Adrenal gland (tissue), 5 donors: ENCODE measurements around the gene MAP1LC3C.

ENCODE experiments used
- POLR2A ChIP-seq, 2 donors: fragments of 450-650 bp; IDR thresholded peaks; one replicate each; pipeline ENCODE4 v1.6.1; 2017; ENCODE audit warnings: antibody characterized with exemption in 2 of 2, mild to moderate bottlenecking in 2 of 2, moderate library complexity in 1 of 2
- TF ChIP-seq, protein P1 (sequence below), 6 experiments: fragments of 450-650 bp in 4 of 6; fragments of 200-600 bp in 2 of 6; sonication (generic) in 1 of 6; IDR thresholded peaks; 1 replicate in 5 of 6; 2 replicates in 1 of 6; pipeline versions ENCODE4 v1.5.1 to v1.8.0; 2016 to 2021; ENCODE audit warnings: antibody characterized with exemption in 6 of 6, mild to moderate bottlenecking in 2 of 6, moderate library complexity in 1 of 6
- donor health status: DM: no; HTN: no; CAD: no.

DNA sequence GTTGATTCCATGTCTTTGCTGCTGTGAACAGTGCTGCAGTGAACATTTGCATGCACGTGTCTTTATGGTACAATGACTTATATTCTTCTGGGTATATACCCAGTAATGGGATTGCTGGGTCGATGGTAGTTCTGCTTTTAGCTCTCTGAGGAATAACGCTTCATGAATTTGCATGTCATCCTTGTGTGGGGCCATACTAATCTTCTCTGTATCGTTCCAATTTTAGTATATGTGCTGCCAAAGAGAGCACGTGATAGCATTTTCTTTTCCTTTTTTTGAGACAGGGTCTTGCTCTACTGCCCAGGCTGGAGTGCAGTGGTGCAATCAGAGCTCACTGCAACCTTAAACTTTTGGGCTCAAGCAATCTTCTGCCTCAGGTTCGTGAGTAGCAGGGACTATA lies 24.9 kb upstream of the MAP1LC3C start:
- TF ChIP-seq POLR2A (IDR thresholded peaks at IDR 0.05), result no peak
- TF ChIP-seq, protein P1, sequence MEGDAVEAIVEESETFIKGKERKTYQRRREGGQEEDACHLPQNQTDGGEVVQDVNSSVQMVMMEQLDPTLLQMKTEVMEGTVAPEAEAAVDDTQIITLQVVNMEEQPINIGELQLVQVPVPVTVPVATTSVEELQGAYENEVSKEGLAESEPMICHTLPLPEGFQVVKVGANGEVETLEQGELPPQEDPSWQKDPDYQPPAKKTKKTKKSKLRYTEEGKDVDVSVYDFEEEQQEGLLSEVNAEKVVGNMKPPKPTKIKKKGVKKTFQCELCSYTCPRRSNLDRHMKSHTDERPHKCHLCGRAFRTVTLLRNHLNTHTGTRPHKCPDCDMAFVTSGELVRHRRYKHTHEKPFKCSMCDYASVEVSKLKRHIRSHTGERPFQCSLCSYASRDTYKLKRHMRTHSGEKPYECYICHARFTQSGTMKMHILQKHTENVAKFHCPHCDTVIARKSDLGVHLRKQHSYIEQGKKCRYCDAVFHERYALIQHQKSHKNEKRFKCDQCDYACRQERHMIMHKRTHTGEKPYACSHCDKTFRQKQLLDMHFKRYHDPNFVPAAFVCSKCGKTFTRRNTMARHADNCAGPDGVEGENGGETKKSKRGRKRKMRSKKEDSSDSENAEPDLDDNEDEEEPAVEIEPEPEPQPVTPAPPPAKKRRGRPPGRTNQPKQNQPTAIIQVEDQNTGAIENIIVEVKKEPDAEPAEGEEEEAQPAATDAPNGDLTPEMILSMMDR (IDR thresholded peaks at IDR 0.05), result no peak
